ENCODE results near the gene CT47B1. TPM values are rescaled to one million over a fixed set of nuclear protein-coding genes. Genes with fewer than 3 reads are reported as not detected.

The CT47B1 gene
- total RNA-seq, 1 donor from 2014 or later, result not detected

- ATAC-seq (ENCODE audit: low read depth) (no peak), DNase-seq (no peak)
- no peak overlapping the region for H3K4me3 Mint-ChIP-seq
- peaks cover 5% of the 10 kb centered on the region for H3K27me3 Mint-ChIP-seq
- no peak overlapping the region for H3K27ac Mint-ChIP-seq
- TF ChIP-seq CTCF (IDR thresholded peaks at IDR 0.05), result no peak
- peaks cover 3% of the 10 kb centered on the region for H3K9me3 Mint-ChIP-seq
- no peaks in the 10 kb centered on the region for H3K36me3 Mint-ChIP-seq (ENCODE audit: low read depth)
- POLR2A ChIA-PET, result no interaction called here
- intact Hi-C loops (cut with micrococcal nuclease), result no loop called here
- no peaks in the 10 kb centered on the region for H3K4me1 Mint-ChIP-seq
- CTCF ChIA-PET, result no interaction called here
Observed at GRCh38 chrX:120825146-120825545, 50.5 kb downstream of the CT47B1 start.

- intact Hi-C loops (cut with micrococcal nuclease), result no loop called here
- H3K4me3 Mint-ChIP-seq, result no peak overlapping the region
- H3K27ac Mint-ChIP-seq, result no peak overlapping the region
- no peaks in the 10 kb centered on the region for H3K4me1 Mint-ChIP-seq
- H3K36me3 Mint-ChIP-seq (ENCODE audit: low read depth), result no peaks in the 10 kb centered on the region
- DNase-seq, result no peak
- TF ChIP-seq CTCF (IDR thresholded peaks at IDR 0.05), result no peak
- H3K9me3 Mint-ChIP-seq, result no peaks in the 10 kb centered on the region
- ATAC-seq (ENCODE audit: low read depth), result no peak
- POLR2A ChIA-PET, result no interaction called here
- peaks cover 4% of the 10 kb centered on the region for H3K27me3 Mint-ChIP-seq
- CTCF ChIA-PET, result no interaction called here
Observed at GRCh38 chrX:120824021-120824420, 51.6 kb downstream of the CT47B1 start.

- no peaks in the 10 kb centered on the region for H3K4me1 Mint-ChIP-seq
- intact Hi-C loops (cut with micrococcal nuclease), result no loop called here
- peaks cover 4% of the 10 kb centered on the region for H3K27me3 Mint-ChIP-seq
- DNase-seq, result no peak
- no peak for ATAC-seq (ENCODE audit: low read depth)
- no peak for TF ChIP-seq CTCF (IDR thresholded peaks at IDR 0.05)
- H3K27ac Mint-ChIP-seq, result no peak overlapping the region
- CTCF ChIA-PET, result no interaction called here
- H3K36me3 Mint-ChIP-seq (ENCODE audit: low read depth), result no peaks in the 10 kb centered on the region
- POLR2A ChIA-PET, result no interaction called here
- H3K4me3 Mint-ChIP-seq, result no peak overlapping the region
- no peaks in the 10 kb centered on the region for H3K9me3 Mint-ChIP-seq
Observed at GRCh38 chrX:120823556-120823955, 52.1 kb downstream of the CT47B1 start.

Other genes starting within 250 kb of the CT47B1 start
- gene C1GALT1C1, start 245.8 kb downstream of the CT47B1 start, total RNA-seq, result 8.2 and 8.7 TPM in 2 replicates
- gene CT47A11, start 61.3 kb upstream of the CT47B1 start, total RNA-seq, result not detected in 2 replicates
- not detected in 2 replicates for gene CT47A10, start 66.2 kb upstream of the CT47B1 start, total RNA-seq
- not detected in 2 replicates for gene CT47A9, start 71.0 kb upstream of the CT47B1 start, total RNA-seq
- gene CT47A8, start 75.9 kb upstream of the CT47B1 start, total RNA-seq, result not detected in 2 replicates
- not detected in 2 replicates for gene CT47A7, start 80.7 kb upstream of the CT47B1 start, total RNA-seq
- gene CT47A6, start 85.6 kb upstream of the CT47B1 start, total RNA-seq, result not detected in 2 replicates
- not detected in 2 replicates for gene CT47A5, start 90.5 kb upstream of the CT47B1 start, total RNA-seq
- gene CT47A4, start 95.3 kb upstream of the CT47B1 start, total RNA-seq, result not detected in 2 replicates
- not detected in 2 replicates for gene CT47A3, start 100.2 kb upstream of the CT47B1 start, total RNA-seq
- gene CT47A2, start 105.1 kb upstream of the CT47B1 start, total RNA-seq, result not detected in 2 replicates
- not detected in 2 replicates for gene CT47A1, start 109.9 kb upstream of the CT47B1 start, total RNA-seq
- not detected in 2 replicates for gene GLUD2, start 171.7 kb upstream of the CT47B1 start, total RNA-seq

Measured in activated B cell treated with CpG ODN at 0.5 μM for 24 hours (primary cell).